HG02870 (cell line): ENCODE data around the gene TADA3.

ENCODE experiments used
- ATAC-seq: cut with Tn5 transposase; IDR thresholded peaks from one replicate; pipeline ENCODE4 v1.9.1; 2021; ENCODE audit warnings: mild to moderate bottlenecking, moderate library complexity; ENCODE audit not compliant: unreplicated experiment

TADA3 gene

GRCh38 chr3:9810433-9810770 lies 18.1 kb upstream of the TADA3 start:
- ATAC-seq: no peak

GRCh38 chr3:9809615-9810432 lies 17.6 kb upstream of the TADA3 start, which contains the start of gene TTLL3:
TSS of gene TTLL3 (plus strand) at chr3:9810262. CDS start at chr3:9810662, 400 bp downstream.
- peak; percentile 45 for ATAC-seq

GRCh38 chr3:9809239-9809614 lies 17.0 kb upstream of the TADA3 start:
- ATAC-seq: peak; percentile 15

- ATAC-seq: no peak
Observed at GRCh38 chr3:9808345-9809037, 16.2 kb upstream of the TADA3 start.

- no peak for ATAC-seq
Observed at GRCh38 chr3:9807981-9808344, 15.7 kb upstream of the TADA3 start.

GRCh38 chr3:9806688-9807589 lies 14.7 kb upstream of the TADA3 start:
- ATAC-seq: no peak

GRCh38 chr3:9806137-9806536 lies 13.9 kb upstream of the TADA3 start:
- ATAC-seq: no peak

GRCh38 chr3:9804996-9805395 lies 12.7 kb upstream of the TADA3 start:
- no peak for ATAC-seq

GRCh38 chr3:9803494-9803893 lies 11.2 kb upstream of the TADA3 start:
- no peak for ATAC-seq

GRCh38 chr3:9800529-9800928 lies 8.3 kb upstream of the TADA3 start:
- ATAC-seq: no peak

GRCh38 chr3:9797196-9797945 lies 5.1 kb upstream of the TADA3 start:
- no peak for ATAC-seq

GRCh38 chr3:9795207-9795606 lies 2.9 kb upstream of the TADA3 start:
- ATAC-seq: no peak

GRCh38 chr3:9794400-9794799 lies 2.1 kb upstream of the TADA3 start:
- ATAC-seq: no peak

GRCh38 chr3:9793161-9793781 lies 998 bp upstream of the TADA3 start:
- ATAC-seq: no peak

- no peak for ATAC-seq
Observed at GRCh38 chr3:9791790-9792404, 376 bp downstream of the TADA3 start.

GRCh38 chr3:9791127-9791526 lies 1.1 kb downstream of the TADA3 start:
- no peak for ATAC-seq

- no peak for ATAC-seq
Observed at GRCh38 chr3:9787714-9788113, 4.6 kb downstream of the TADA3 start.

GRCh38 chr3:9786825-9787669 lies 5.2 kb downstream of the TADA3 start:
- ATAC-seq: no peak

GRCh38 chr3:9786209-9786739 lies 6.0 kb downstream of the TADA3 start:
- ATAC-seq: no peak
